WTC11 (cell line): ENCODE data around the gene KLF11. TPM values are rescaled to one million over a fixed set of nuclear protein-coding genes. Genes with fewer than 3 reads are reported as not detected.

Source experiments
- ATAC-seq: fragments of 200-7000 bp; cut with Tn5 transposase; 2 replicates; pipeline ENCODE4 v1.10.0; 2021; ENCODE audit warnings: mild to moderate bottlenecking, moderate library complexity
- CTCF ChIA-PET: fragments of 300-600 bp; sonication (Branson Sonifier 250); formaldehyde crosslinking; loops from one replicate; lab custom pipeline; 2021; ENCODE audit warnings: antibody characterized with exemption; lab: Charles Lee
- POLR2A ChIA-PET: fragments of 350-600 bp; sonication (Branson Sonifier 250); formaldehyde crosslinking; loops from one replicate; lab custom pipeline; 2021; ENCODE audit warnings: antibody characterized with exemption; lab: Charles Lee
- DNase-seq: peaks from one replicate; pipeline ENCODE4 v3.0.0; 2021; ENCODE audit warnings: low spot score
- H3K27ac Mint-ChIP-seq: 2 replicates; pipeline ENCODE4 v1.8.0; 2021; ENCODE audit warnings: mixed read lengths
- H3K27me3 Mint-ChIP-seq: 2 replicates; pipeline ENCODE4 v1.8.0; 2021; ENCODE audit warnings: low read depth, mild to moderate bottlenecking, moderate library complexity, mixed read lengths
- H3K36me3 Mint-ChIP-seq: 2 replicates; pipeline ENCODE4 v1.8.0; 2021; ENCODE audit warnings: mixed read lengths
- H3K4me1 Mint-ChIP-seq: 2 replicates; pipeline ENCODE4 v1.8.0; 2022; ENCODE audit warnings: mixed read lengths
- H3K4me3 Mint-ChIP-seq: 2 replicates; pipeline ENCODE4 v1.8.0; 2021; ENCODE audit warnings: mild to moderate bottlenecking, moderate library complexity, mixed read lengths
- H3K9me3 Mint-ChIP-seq: 2 replicates; pipeline ENCODE4 v1.8.0; 2021; ENCODE audit warnings: mixed read lengths
- AR ChIP-seq: fragments of 250-450 bp; sonication (Bioruptor Pico); IDR thresholded peaks from 2 replicates; pipeline ENCODE4 v1.9.0; 2021; ENCODE audit warnings: mild to moderate bottlenecking
- ARID4B ChIP-seq: sonication (generic); formaldehyde crosslinking; IDR thresholded peaks from 2 replicates; pipeline ENCODE4 v1.8.0; 2023; ENCODE audit warnings: missing genetic modification reagents, mild to moderate bottlenecking, borderline replicate concordance
- CDX4 ChIP-seq: fragments of 250-450 bp; sonication (Bioruptor Pico); IDR thresholded peaks from 2 replicates; pipeline ENCODE4 v1.9.0; 2021; ENCODE audit warnings: moderate library complexity, mild to moderate bottlenecking, inconsistent platforms, borderline replicate concordance
- CREM ChIP-seq: sonication (generic); formaldehyde crosslinking; IDR thresholded peaks from 2 replicates; pipeline ENCODE4 v1.8.1; 2022; ENCODE audit warnings: mild to moderate bottlenecking, missing genetic modification reagents, moderate library complexity
- CTCF ChIP-seq: fragments of 200-600 bp; IDR thresholded peaks from 2 replicates; pipeline ENCODE4 v1.8.0; 2022; ENCODE audit warnings: antibody characterized with exemption
- E2F1 ChIP-seq: sonication (generic); formaldehyde crosslinking; IDR thresholded peaks from 2 replicates; pipeline ENCODE4 v1.8.0; 2022; ENCODE audit warnings: mild to moderate bottlenecking, missing genetic modification reagents
- GABPB1 ChIP-seq: sonication (generic); formaldehyde crosslinking; IDR thresholded peaks from 2 replicates; pipeline ENCODE4 v1.8.1; 2023; ENCODE audit warnings: mild to moderate bottlenecking, missing genetic modification reagents
- GRHL2 ChIP-seq: fragments of 250-450 bp; sonication (Bioruptor Pico); IDR thresholded peaks from 2 replicates; pipeline ENCODE4 v1.8.0; 2022; ENCODE audit warnings: mild to moderate bottlenecking, moderate library complexity; ENCODE audit not compliant: insufficient replicate concordance, severe bottlenecking
- KAT7 ChIP-seq: sonication (generic); formaldehyde crosslinking; IDR thresholded peaks from 2 replicates; pipeline ENCODE4 v1.8.1; 2023; ENCODE audit warnings: missing genetic modification reagents, mild to moderate bottlenecking, borderline replicate concordance
- MLX ChIP-seq: sonication (generic); formaldehyde crosslinking; IDR thresholded peaks from 2 replicates; pipeline ENCODE4 v1.8.1; 2023; ENCODE audit warnings: mild to moderate bottlenecking, missing genetic modification reagents, moderate library complexity
- MXD4 ChIP-seq: fragments of 250-450 bp; sonication (Bioruptor Pico); IDR thresholded peaks from 2 replicates; pipeline ENCODE4 v1.8.0; 2021; ENCODE audit warnings: mild to moderate bottlenecking, moderate library complexity, borderline replicate concordance
- NFATC4 ChIP-seq: fragments of 250-450 bp; sonication (Bioruptor Pico); IDR thresholded peaks from 2 replicates; pipeline ENCODE4 v1.9.0; 2021; ENCODE audit warnings: mild to moderate bottlenecking
- PRRX2 ChIP-seq: fragments of 250-450 bp; sonication (Bioruptor Pico); IDR thresholded peaks from 2 replicates; pipeline ENCODE4 v1.8.0; 2021; ENCODE audit warnings: mild to moderate bottlenecking
- TEAD4 ChIP-seq: sonication (generic); formaldehyde crosslinking; IDR thresholded peaks from 2 replicates; pipeline ENCODE4 v1.8.0; 2022; ENCODE audit warnings: mild to moderate bottlenecking, missing genetic modification reagents
- ZNF416 ChIP-seq: fragments of 250-450 bp; sonication (Bioruptor Pico); IDR thresholded peaks from 2 replicates; pipeline ENCODE4 v1.9.0; 2021; ENCODE audit warnings: mild to moderate bottlenecking, inconsistent platforms
- ZNF532 ChIP-seq: fragments of 250-450 bp; sonication (Bioruptor Pico); IDR thresholded peaks from 2 replicates; pipeline ENCODE4 v1.9.0; 2021; ENCODE audit warnings: mild to moderate bottlenecking, borderline replicate concordance
- total RNA-seq: library from RNA; stranded (reverse); gene quantifications from 3 replicates; pipeline ENCODE4 v1.2.3, GENCODE V29; 2021
- TF ChIP-seq, protein P1 (sequence below): fragments of 250-450 bp; sonication (Bioruptor Pico); IDR thresholded peaks from 2 replicates; pipeline ENCODE4 v1.9.0; 2021; ENCODE audit warnings: mild to moderate bottlenecking

Gene KLF11
- total RNA-seq, 1 experiment from 2014 or later, result 8.8 TPM

DNA sequence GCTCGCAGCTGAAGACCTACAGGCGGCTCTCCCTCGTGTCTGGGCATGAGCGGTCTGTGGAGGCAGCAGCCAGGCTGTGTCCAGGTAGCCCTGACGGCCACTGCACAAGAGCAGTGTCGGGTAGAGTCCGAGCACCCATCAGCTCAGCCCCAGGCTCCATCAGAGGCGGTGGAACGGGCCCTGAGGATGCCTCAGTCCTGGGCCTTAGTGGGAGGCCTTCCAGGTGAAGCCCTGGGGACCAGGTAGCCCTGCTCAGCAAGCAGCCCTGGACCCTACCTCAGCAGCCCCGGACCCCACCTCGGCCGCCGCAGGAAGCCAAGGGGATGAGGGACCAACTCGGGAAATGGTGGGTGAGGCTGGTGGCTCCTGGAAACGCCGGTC is 21.3 kb upstream of the KLF11 start:
- Mint-ChIP-seq H3K4me1 (no peaks in the 10 kb centered on the region), H3K27ac (no peak overlapping the region), H3K4me3 (no peak overlapping the region), H3K9me3 (no peaks in the 10 kb centered on the region), H3K27me3 (no peaks in the 10 kb centered on the region; the same call in 1 of the 2 replicates), H3K36me3 (no peaks in the 10 kb centered on the region)
- TF ChIP-seq ARID4B (CRISPR knock-in tag) (no peak), KAT7 (no peak), GABPB1 (CRISPR knock-in tag) (no peak), CTCF (no peak), CDX4 (CRISPR knock-in tag) (no peak), NFATC4 (CRISPR knock-in tag) (no peak), AR (CRISPR knock-in tag) (no peak), GRHL2 (CRISPR knock-in tag) (no peak), TEAD4 (CRISPR knock-in tag) (no peak), ZNF416 (CRISPR knock-in tag) (no peak), PRRX2 (CRISPR knock-in tag) (no peak), ZNF532 (CRISPR knock-in tag) (no peak), CREM (no peak), MXD4 (CRISPR knock-in tag) (no peak), MLX (CRISPR knock-in tag) (no peak), E2F1 (no peak)
- TF ChIP-seq, protein P1, sequence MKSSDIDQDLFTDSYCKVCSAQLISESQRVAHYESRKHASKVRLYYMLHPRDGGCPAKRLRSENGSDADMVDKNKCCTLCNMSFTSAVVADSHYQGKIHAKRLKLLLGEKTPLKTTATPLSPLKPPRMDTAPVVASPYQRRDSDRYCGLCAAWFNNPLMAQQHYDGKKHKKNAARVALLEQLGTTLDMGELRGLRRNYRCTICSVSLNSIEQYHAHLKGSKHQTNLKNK (CRISPR knock-in tag), result no peak
- ATAC-seq, result no peak
- ChIA-PET CTCF (interaction anchor here (1.5 to 2.3 kb wide), 3 partner anchors 14 to 51 kb away, joined by 5 to 13 read pairs (median 6); no protein-coding TSS in a partner anchor), POLR2A (no interaction called here)
- no peak for DNase-seq
